Left lung (tissue), 10 donors: Measurements from ENCODE around the gene CHERP. TPM values are rescaled to one million over a fixed set of nuclear protein-coding genes. Genes with fewer than 3 reads are reported as not detected.
"Not testable (repeated sequence)": the region's sequence is repeated elsewhere in the genome, so short reads cannot be mapped to it uniquely, and the experiment has no call there.

Experiments
- ATAC-seq: fragments of 200-7000 bp; cut with Tn5 transposase; one replicate; pipeline ENCODE4 v1.9.1; 2020; ENCODE audit warnings: moderate library complexity
- DNase-seq, 4 donors: peaks; one replicate each; pipeline ENCODE4 v3.0.0-alpha.2; 2013 to 2020
- H3K27ac ChIP-seq, 2 donors: fragments of 200-600 bp; sonication (generic) in 1 of 2; one replicate each; pipeline versions ENCODE4 v1.5.0 to v1.8.0; 2020 to 2021
- H3K27me3 ChIP-seq, 2 donors: fragments of 200-600 bp; sonication (generic) in 1 of 2; one replicate each; pipeline versions ENCODE4 v1.5.0 to v1.8.0; 2020 to 2021
- H3K36me3 ChIP-seq, 2 donors: fragments of 200-600 bp; sonication (generic) in 1 of 2; one replicate each; pipeline versions ENCODE4 v1.5.0 to v1.8.0; 2020 to 2021
- H3K4me1 ChIP-seq, 2 donors: fragments of 200-600 bp; one replicate each; pipeline ENCODE4 v1.8.0; 2021
- H3K4me3 ChIP-seq, 2 donors: fragments of 200-600 bp; sonication (generic) in 1 of 2; one replicate each; pipeline versions ENCODE4 v1.5.0 to v1.8.0; 2020 to 2021; ENCODE audit warnings: mild to moderate bottlenecking in 1 of 2
- H3K9me3 ChIP-seq, 2 donors: fragments of 200-600 bp; sonication (generic) in 1 of 2; one replicate each; pipeline versions ENCODE4 v1.5.0 to v1.8.0; 2020 to 2021
- intact Hi-C, 2 donors: fragments of 100-400 bp; cut with DNase I; formaldehyde crosslinking; loops; one replicate each; pipeline versions ENCODE4 v1.11.2 to v1.14.2; 2022
- polyA plus RNA-seq, 6 donors: library from polyadenylated mRNA; unstranded; fragments of 120-200 nt; gene quantifications; one replicate each; pipeline ENCODE4 v1.2.1, GENCODE V29; 2013; ENCODE audit not compliant: insufficient read length in 6 of 6
- total RNA-seq, 2 donors: library from RNA; stranded (reverse); fragmentation: NEBNext Ultra II Directional; extraction: Animal tissue kit (Norgen Biotek cat#: 25700); gene quantifications; one replicate each; pipeline ENCODE4 v1.2.1, GENCODE V29; 2021
- TF ChIP-seq, protein P1 (sequence below), 2 donors: fragments of 200-600 bp; sonication (generic) in 1 of 2; IDR thresholded peaks; one replicate each; pipeline versions ENCODE4 v1.5.0 to v1.8.0; 2021; ENCODE audit warnings: antibody characterized with exemption in 2 of 2
- donor health status: DM: no; HTN: yes; CAD: no.
- donor health status: DM: no; HTN: no; CAD: no.

Gene CHERP
- total and polyA plus RNA-seq, 8 donors, result 28.1 to 52.3 (median 40.3) TPM

DNA sequence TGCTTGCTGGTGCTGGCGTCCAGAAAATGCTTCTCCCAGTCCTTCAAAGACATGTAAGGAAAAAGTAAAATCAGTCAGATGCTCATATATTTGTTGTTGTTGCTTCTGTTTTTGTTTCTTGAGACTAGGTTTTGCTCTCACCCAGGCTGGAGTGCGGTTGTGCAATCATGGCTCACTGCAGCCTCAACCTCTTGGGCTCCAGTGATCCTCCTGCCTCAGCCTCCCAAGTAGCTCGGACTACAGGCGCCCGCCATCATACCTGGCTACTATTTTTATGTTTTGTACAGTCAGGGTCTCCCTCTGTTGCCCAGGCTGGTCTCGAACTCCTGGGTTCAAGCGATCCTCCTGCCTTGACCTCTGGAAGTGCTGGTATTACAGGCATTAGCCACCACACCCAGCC lies 59.5 kb downstream of the CHERP start:
- TF ChIP-seq, protein P1, sequence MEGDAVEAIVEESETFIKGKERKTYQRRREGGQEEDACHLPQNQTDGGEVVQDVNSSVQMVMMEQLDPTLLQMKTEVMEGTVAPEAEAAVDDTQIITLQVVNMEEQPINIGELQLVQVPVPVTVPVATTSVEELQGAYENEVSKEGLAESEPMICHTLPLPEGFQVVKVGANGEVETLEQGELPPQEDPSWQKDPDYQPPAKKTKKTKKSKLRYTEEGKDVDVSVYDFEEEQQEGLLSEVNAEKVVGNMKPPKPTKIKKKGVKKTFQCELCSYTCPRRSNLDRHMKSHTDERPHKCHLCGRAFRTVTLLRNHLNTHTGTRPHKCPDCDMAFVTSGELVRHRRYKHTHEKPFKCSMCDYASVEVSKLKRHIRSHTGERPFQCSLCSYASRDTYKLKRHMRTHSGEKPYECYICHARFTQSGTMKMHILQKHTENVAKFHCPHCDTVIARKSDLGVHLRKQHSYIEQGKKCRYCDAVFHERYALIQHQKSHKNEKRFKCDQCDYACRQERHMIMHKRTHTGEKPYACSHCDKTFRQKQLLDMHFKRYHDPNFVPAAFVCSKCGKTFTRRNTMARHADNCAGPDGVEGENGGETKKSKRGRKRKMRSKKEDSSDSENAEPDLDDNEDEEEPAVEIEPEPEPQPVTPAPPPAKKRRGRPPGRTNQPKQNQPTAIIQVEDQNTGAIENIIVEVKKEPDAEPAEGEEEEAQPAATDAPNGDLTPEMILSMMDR (IDR thresholded peaks at IDR 0.05), result no peak
- ATAC-seq, result no peak
- intact Hi-C loops, result no loop called here

DNA sequence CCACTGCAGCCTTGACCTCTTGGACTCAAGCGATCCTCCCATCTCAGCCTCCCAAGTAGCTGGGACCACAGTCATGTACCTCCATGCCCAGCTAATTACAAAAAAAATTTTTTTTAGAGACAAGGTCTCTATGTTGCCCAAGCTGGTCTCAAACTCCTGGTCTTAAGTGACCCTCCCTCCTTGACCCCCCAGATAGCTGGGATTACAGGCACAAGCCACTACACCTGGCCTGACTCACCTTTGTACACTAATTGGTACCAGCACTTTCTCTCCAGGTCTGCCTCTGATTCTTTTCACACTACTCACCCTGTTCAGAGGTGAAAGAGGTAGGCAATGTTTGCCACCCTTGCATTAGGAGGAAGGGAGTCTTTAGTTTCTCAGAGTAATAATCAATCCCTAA lies 64.9 kb downstream of the CHERP start:
- Histone ChIP-seq H3K27ac (no peak overlapping the region), H3K9me3 (peaks cover 0 to 5% of the 10 kb centered on the region in 2 donors), H3K27me3 (no peaks in the 10 kb centered on the region), H3K4me1 (peaks cover 0 to 3% of the 10 kb centered on the region in 2 donors), H3K36me3 (no peaks in the 10 kb centered on the region), H3K4me3 (no peak overlapping the region)
- TF ChIP-seq, protein P1 (IDR thresholded peaks at IDR 0.05), result no peak
- ATAC-seq (no peak), DNase-seq (no peak)
- intact Hi-C loops, result no loop called here

More for the DNA sequence above, 59.5 kb downstream of the CHERP start:
- Histone ChIP-seq H3K4me1 (no peaks in the 10 kb centered on the region), H3K36me3 (no peaks in the 10 kb centered on the region), H3K27me3 (no peaks in the 10 kb centered on the region), H3K27ac (no peak overlapping the region), H3K4me3 (no peak overlapping the region), H3K9me3 (no peaks in the 10 kb centered on the region)
- no peak for DNase-seq

DNA sequence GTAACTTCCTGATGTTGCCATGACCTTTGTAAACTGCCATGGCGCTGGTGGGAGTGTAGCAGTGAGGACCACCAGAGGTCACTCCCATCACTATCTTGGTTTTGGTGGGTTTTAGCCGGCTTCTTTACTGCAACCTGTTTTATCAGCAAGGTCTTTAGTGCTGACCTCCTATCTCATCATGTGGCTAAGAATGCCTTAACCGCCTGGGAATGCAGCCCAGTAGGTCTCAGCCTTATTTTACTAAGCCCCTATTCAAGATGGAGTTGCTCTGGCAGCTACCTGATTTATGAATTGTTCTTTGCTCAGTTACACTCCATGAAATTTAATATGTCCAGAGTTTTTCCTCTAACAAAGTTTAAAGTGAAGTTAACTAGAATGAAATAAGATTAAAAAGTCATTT lies 65.8 kb downstream of the CHERP start:
- H3K4me1 ChIP-seq, result peaks cover 0 to 4% of the 10 kb centered on the region in 2 donors
- TF ChIP-seq, protein P1 (IDR thresholded peaks at IDR 0.05), result no peak
- no peak overlapping the region for H3K4me3 ChIP-seq
- intact Hi-C loops, result no loop called here
- DNase-seq (no peak), ATAC-seq (no peak)
- H3K27ac ChIP-seq, result no peak overlapping the region
- H3K36me3 ChIP-seq, result no peaks in the 10 kb centered on the region
- H3K27me3 ChIP-seq, result no peaks in the 10 kb centered on the region
- peaks cover 0 to 5% of the 10 kb centered on the region in 2 donors for H3K9me3 ChIP-seq

DNA sequence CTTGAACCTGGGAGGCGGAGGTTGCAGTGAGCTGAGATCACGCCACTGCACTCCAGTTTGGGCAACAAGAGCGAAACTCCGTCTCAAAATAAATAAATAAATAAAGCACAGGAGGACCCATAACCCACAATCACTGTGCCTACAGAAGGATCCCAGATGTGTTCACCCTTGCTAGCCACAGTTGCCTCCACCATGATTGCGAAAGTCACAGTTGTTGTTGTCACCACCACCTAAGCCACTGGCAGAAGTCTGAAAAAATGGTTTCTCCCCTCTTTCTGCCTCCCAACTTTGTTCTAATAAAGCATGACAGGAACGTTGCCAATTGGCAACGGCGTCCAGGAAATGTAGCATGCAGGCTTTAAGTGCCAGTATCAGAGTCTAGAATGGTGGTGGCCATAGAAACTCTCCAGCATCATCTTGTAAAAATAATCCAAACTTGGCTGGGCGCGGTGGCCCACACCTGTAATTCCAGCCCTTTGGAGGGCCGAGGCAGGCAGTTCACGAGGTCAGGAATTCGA lies 68.3 kb downstream of the CHERP start:
- intact Hi-C loops, result no loop called here
- Histone ChIP-seq H3K27ac (no peak overlapping the region), H3K4me1 (peaks cover 16 to 26% of the 10 kb centered on the region in 2 donors), H3K27me3 (no peaks in the 10 kb centered on the region), H3K36me3 (no peaks in the 10 kb centered on the region), H3K9me3 (peaks cover 0 to 5% of the 10 kb centered on the region in 2 donors), H3K4me3 (no peak overlapping the region)
- TF ChIP-seq, protein P1 (IDR thresholded peaks at IDR 0.05), result no peak
- ATAC-seq (no peak), DNase-seq (no peak)

DNA sequence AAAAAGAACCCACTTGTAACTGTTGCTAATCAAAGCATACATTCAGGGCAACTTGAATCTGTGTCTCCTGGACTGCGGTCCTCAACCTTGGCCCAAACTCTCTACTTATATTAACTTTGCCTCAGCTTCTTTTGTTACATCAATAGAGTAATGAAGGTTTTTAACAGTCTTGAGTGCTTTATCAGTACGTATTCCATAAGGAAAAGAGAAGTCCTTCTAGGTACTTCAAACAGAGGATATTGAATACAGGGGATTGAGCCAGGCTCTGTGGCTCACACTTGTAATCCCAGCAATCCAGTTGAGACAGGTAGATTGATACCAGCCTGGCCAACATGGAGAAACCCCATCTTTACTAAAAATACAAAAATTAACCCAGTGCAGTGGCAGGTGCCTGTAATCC lies 69.2 kb downstream of the CHERP start:
- H3K27me3 ChIP-seq, result no peaks in the 10 kb centered on the region
- no peak for DNase-seq
- H3K9me3 ChIP-seq, result peaks cover 0 to 5% of the 10 kb centered on the region in 2 donors
- H3K4me1 ChIP-seq, result peaks cover 16 to 27% of the 10 kb centered on the region in 2 donors
- H3K36me3 ChIP-seq, result no peaks in the 10 kb centered on the region
- TF ChIP-seq, protein P1 (IDR thresholded peaks at IDR 0.05), result no peak
- H3K27ac ChIP-seq, result no peak overlapping the region
- intact Hi-C loops, result no loop called here
- H3K4me3 ChIP-seq, result no peak overlapping the region
- ATAC-seq, result no peak

DNA sequence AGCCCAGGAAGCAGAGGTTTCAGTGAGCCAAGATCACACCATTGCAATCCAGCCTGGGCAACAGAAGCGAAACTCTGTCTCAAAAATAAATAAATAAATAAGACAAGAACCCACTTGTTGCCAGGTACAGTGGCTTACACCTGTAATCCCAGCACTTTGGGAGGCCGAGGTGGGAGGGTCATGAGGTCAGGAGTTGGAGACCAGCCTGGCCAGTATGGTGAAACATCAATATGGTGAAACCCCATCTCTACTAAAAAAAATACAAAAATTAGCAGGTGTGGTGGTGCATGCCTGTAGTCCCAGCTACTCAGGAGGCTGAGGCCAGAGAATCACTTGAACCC lies 69.7 kb downstream of the CHERP start:
- Histone ChIP-seq H3K4me3 (peak overlapping the region; percentile 77 to 99), H3K4me1 (peaks cover 16 to 27% of the 10 kb centered on the region in 2 donors), H3K27ac (peak overlapping the region in 1 of 2 donors; percentile 85)
- H3K9me3 ChIP-seq, ATAC-seq, DNase-seq, intact Hi-C loops, H3K27me3 ChIP-seq, H3K36me3 ChIP-seq: not testable (repeated sequence)
